HL-60 (cell line): ENCODE measurements around the gene AKNA.
"Not testable (repeated sequence)": the region's sequence is repeated elsewhere in the genome, so short reads cannot be mapped to it uniquely, and the experiment has no call there.

Source experiments
- DNase-seq, 2 experiments: peaks; one replicate each; pipeline ENCODE4 v3.0.0-alpha.2; 2010 to 2020; ENCODE audit warnings: low read depth in 1 of 2, low spot score in 1 of 2
- H3K27ac ChIP-seq: fragments of 250-450 bp; sonication (Bioruptor Pico); replicated peaks from 2 replicates; pipeline ENCODE4 v1.5.1; 2020; ENCODE audit warnings: mild to moderate bottlenecking, moderate library complexity
- H3K27me3 ChIP-seq: fragments of 250-450 bp; sonication (Bioruptor Pico); 2 replicates; pipeline ENCODE4 v1.5.1; 2021; ENCODE audit warnings: mild to moderate bottlenecking, moderate library complexity; ENCODE audit not compliant: insufficient read depth, poor library complexity, severe bottlenecking
- H3K4me3 ChIP-seq: replicated peaks from 2 replicates; pipeline ENCODE4 v1.5.1; 2011; ENCODE audit warnings: mild to moderate bottlenecking, control low read depth, low read length; ENCODE audit not compliant: insufficient read depth
- GABPA ChIP-seq: IDR thresholded peaks from 2 replicates; pipeline ENCODE4 v1.6.1; 2012; ENCODE audit warnings: low read depth
- POLR2AphosphoS5 ChIP-seq: IDR thresholded peaks from 2 replicates; pipeline ENCODE4 v1.6.1; 2012; ENCODE audit warnings: low read depth
- SPI1 ChIP-seq: IDR thresholded peaks from 2 replicates; pipeline ENCODE4 v1.6.1; 2012; ENCODE audit warnings: low read depth, mild to moderate bottlenecking, borderline replicate concordance
- TF ChIP-seq, protein P1 (sequence below): IDR thresholded peaks from 2 replicates; pipeline ENCODE4 v1.6.1; 2012; ENCODE audit warnings: low read depth; ENCODE audit not compliant: insufficient replicate concordance
- TF ChIP-seq, protein P2 (sequence below): IDR thresholded peaks from one replicate; pipeline ENCODE4 v1.5.1; 2011; ENCODE audit warnings: low read length, control low read depth, inconsistent platforms; ENCODE audit not compliant: insufficient read depth

The AKNA gene

DNA sequence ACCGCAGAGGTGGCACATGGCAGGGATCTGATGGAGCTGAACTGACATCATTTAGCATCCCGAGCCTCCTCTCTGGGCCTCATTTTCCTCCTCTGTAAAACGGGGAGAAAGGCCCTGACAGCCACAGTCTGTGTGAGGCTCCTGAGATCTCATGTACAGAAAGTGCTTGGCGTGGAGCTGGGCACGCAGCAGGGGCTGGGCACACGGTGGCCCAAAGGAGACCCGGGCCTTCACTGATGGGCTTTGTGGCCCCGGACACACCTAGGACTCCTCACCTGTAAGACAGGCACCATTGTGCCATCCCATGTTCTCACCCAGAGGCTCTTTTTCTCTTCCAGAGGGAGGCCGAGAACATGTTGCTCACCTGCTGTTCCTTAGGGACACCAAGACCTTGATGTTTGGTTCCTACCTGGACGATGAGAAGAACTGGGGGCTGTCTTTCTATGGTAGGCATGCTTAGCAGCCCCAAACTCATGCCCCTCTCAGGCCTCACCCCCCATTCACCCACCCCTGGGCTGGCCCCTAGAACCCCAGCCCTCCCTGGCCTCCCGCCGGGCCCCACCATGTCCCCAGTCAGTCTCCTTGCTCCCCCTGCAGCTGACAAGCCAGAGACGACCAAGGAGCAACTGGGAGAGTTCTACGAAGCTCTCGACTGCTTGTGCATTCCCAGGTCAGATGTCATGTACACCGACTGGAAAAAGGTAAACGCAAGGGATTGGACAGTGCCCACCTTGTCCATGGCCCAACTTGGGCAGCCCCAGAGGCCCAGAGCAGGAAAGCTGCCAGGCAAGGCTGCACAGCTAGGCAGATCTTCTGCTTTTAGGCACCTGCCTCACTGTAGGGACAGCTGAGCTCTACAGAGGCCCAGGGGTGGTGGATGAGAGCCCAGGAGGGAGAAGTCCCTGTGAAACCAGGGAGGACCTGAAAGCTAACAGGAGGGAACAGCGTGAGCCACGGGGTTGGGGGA is 56.3 kb downstream of the AKNA start:
- not testable (repeated sequence) for H3K27ac ChIP-seq, H3K27me3 ChIP-seq, H3K4me3 ChIP-seq, DNase-seq

DNA sequence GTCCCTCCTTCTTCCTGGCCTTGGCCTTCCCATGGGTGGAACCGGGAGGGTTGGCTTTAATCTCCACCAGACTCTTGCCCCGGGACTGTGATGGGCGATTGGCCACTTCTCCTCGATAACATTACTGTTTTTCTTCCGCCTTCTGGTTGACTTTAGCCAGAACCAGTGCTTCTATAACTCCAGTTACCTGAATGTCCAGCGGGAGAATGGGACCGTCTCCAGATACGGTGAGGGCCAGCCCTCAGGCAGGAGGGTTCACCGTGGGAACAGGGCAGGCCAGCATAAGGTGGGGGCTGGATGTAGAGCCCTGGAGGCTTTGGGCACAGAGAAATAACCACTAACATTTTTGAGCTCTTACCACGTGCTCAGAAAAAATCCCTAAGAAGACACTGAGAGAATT is 57.1 kb downstream of the AKNA start:
- no peak overlapping the region for H3K27ac ChIP-seq
- no peak for DNase-seq
- no peak overlapping the region for H3K4me3 ChIP-seq
- H3K27me3 ChIP-seq: no peaks in the 10 kb centered on the region
- no peak for TF ChIP-seq POLR2AphosphoS5
- TF ChIP-seq, protein P1, sequence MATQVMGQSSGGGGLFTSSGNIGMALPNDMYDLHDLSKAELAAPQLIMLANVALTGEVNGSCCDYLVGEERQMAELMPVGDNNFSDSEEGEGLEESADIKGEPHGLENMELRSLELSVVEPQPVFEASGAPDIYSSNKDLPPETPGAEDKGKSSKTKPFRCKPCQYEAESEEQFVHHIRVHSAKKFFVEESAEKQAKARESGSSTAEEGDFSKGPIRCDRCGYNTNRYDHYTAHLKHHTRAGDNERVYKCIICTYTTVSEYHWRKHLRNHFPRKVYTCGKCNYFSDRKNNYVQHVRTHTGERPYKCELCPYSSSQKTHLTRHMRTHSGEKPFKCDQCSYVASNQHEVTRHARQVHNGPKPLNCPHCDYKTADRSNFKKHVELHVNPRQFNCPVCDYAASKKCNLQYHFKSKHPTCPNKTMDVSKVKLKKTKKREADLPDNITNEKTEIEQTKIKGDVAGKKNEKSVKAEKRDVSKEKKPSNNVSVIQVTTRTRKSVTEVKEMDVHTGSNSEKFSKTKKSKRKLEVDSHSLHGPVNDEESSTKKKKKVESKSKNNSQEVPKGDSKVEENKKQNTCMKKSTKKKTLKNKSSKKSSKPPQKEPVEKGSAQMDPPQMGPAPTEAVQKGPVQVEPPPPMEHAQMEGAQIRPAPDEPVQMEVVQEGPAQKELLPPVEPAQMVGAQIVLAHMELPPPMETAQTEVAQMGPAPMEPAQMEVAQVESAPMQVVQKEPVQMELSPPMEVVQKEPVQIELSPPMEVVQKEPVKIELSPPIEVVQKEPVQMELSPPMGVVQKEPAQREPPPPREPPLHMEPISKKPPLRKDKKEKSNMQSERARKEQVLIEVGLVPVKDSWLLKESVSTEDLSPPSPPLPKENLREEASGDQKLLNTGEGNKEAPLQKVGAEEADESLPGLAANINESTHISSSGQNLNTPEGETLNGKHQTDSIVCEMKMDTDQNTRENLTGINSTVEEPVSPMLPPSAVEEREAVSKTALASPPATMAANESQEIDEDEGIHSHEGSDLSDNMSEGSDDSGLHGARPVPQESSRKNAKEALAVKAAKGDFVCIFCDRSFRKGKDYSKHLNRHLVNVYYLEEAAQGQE: no peak
- no peak for TF ChIP-seq SPI1
- TF ChIP-seq GABPA: no peak
- TF ChIP-seq, protein P2, sequence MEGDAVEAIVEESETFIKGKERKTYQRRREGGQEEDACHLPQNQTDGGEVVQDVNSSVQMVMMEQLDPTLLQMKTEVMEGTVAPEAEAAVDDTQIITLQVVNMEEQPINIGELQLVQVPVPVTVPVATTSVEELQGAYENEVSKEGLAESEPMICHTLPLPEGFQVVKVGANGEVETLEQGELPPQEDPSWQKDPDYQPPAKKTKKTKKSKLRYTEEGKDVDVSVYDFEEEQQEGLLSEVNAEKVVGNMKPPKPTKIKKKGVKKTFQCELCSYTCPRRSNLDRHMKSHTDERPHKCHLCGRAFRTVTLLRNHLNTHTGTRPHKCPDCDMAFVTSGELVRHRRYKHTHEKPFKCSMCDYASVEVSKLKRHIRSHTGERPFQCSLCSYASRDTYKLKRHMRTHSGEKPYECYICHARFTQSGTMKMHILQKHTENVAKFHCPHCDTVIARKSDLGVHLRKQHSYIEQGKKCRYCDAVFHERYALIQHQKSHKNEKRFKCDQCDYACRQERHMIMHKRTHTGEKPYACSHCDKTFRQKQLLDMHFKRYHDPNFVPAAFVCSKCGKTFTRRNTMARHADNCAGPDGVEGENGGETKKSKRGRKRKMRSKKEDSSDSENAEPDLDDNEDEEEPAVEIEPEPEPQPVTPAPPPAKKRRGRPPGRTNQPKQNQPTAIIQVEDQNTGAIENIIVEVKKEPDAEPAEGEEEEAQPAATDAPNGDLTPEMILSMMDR: no peak

DNA sequence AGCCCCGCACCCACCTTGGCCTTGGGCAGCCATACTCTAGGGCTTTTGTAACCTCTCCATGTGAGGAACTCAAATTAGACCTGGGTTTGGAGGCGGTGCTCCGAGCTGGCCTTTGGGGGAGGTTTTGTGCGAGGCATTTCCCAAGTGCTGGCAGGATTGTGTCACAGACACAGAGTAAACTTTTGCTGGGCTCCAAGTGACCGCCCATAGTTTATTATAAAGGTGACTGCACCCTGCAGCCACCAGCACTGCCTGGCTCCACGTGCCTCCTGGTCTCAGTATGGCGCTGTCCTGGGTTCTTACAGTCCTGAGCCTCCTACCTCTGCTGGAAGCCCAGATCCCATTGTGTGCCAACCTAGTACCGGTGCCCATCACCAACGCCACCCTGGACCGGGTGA is 58.2 kb downstream of the AKNA start, which contains the start of gene ORM2:
TSS of gene ORM2 (plus strand) at position 245 of the 398 bp plus-strand sequence. CDS start at position 281, 36 bp downstream.
- H3K27ac ChIP-seq: peak within 1 kb of the TSS; percentile 50; the same call in 1 of the 2 replicates
- H3K27me3 ChIP-seq, H3K4me3 ChIP-seq, DNase-seq: not testable (repeated sequence)

DNA sequence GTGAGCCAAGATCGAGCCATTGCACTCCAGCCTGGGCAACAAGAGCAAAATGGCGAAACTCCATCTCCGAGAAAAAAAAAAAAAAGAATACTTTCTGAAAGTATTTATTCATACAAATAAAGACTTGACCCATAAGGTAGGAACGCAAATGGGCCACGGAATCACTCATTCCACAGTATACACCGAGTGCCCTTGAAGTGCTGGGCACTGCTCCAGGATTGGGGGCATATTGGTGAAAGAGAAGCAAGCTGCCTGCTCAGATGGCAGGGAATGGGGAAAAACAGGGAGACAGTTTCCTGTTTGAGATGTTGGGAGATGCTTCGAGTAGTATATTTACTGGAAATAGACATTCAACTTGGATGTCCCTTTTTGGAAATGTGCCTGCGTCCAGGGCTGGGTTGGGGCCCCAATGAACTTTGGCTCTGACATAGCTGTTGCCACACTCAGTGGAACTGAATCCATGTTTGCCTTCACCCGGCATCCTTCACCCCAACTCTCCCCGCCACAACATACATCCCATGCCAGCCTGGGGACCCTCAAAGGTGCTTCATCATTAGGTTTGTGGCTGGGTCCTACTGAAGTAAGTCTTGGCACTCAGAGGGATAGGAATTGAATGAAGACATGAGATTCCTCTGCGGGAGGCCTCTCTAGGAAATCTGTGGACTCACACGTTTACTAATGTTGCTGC is 58.7 kb downstream of the AKNA start:
- H3K4me3 ChIP-seq, H3K27me3 ChIP-seq, DNase-seq, H3K27ac ChIP-seq: not testable (repeated sequence)

DNA sequence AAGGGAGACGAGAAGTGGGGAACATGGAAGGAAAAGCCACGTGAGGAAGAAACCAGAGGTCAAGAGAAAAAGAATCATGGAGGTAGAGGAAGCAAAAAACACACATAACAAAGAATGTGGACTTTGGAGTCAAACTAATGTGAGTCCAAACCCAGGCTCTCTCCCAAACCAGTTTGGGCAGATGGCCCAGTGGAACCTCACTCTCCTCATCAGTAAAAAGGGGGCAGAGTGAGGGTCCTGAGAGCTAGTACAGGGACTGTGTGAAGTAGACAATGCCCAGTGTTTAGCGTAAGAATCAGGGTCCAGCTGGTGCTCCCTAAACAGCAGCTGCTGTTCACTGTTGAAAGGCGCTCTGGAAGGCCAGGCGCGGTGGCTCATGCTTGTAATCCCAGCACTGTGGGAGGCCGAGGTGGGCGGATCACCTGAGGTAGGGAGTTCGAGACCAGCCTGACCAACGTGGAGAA is 59.4 kb downstream of the AKNA start:
- H3K4me3 ChIP-seq: not testable (repeated sequence)

DNA sequence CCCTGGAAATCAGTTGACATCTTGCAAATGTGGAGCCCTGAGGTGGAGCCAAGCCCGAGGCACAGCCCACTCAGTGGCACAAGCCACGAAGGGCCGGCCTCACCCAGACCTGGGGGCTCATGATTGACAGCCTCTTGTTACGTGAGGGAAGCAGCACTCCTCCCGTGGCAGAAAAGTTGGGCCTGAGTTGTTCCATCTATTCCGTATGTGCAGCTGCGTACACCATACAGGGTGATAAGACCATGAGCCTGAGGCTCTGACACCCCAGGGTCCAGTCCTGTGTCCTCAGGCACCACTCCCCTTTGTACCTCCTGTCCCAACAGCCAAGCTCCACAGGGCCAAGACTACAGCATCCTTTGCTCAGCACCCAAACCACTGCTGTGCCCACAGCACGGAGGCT is 60.0 kb downstream of the AKNA start:
- TF ChIP-seq SPI1: no peak
- no peak for TF ChIP-seq POLR2AphosphoS5
- TF ChIP-seq, protein P2: no peak
- TF ChIP-seq GABPA: no peak
- TF ChIP-seq, protein P1: no peak

More for the DNA sequence above, 59.4 kb downstream of the AKNA start:
- not testable (repeated sequence) for H3K27me3 ChIP-seq, H3K27ac ChIP-seq, DNase-seq

DNA sequence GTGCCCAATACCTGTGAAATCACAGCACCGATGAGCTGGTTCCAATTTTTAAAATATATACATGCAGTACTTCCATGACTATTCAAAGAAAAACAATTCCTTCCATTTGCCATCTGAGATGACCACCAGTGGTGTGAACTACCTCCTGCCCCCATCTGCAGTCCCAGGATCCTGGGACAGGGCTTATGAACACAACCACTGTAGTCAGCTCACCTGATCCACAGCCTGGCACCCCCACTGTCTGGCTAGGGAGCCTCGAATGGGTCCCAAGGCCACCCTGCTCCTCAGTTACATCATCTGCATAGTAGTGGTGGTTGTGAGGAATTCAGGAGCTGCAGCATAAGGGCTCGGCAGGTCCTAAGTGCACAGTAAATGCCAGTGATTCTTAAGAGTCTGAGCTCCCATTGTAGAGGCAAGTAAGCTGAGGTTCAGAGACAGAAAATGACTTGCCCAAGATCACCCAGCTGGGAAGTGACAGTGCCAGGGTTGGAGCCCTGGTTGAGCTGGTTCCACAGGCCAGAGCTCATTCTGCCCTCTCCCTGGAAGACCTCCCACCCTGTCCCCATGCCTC is 62.0 kb downstream of the AKNA start:
- not testable (repeated sequence) for H3K27me3 ChIP-seq, H3K4me3 ChIP-seq, DNase-seq

More for the DNA sequence above, 60.0 kb downstream of the AKNA start:
- H3K27ac ChIP-seq: no peak overlapping the region
- no peak overlapping the region for H3K4me3 ChIP-seq
- H3K27me3 ChIP-seq: no peaks in the 10 kb centered on the region
- DNase-seq: no peak

DNA sequence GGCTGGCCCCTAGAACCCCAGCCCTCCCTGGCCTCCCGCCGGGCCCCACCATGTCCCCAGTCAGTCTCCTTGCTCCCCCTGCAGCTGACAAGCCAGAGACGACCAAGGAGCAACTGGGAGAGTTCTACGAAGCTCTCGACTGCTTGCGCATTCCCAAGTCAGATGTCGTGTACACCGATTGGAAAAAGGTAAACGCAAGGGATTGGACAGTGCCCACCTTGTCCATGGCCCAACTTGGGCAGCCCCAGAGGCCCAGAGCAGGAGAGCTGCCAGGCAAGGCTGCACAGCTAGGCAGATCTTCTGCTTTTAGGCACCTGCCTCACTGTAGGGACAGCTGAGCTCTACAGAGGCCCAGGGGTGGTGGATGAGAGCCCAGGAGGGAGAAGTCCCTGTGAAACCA is 62.8 kb downstream of the AKNA start:
- not testable (repeated sequence) for H3K4me3 ChIP-seq, H3K27ac ChIP-seq, H3K27me3 ChIP-seq, DNase-seq

More for the DNA sequence above, 62.0 kb downstream of the AKNA start:
- H3K27ac ChIP-seq: not testable (repeated sequence)
